Measurements from ENCODE around the gene CTBS. TPM values are rescaled to one million over a fixed set of nuclear protein-coding genes. Genes with fewer than 3 reads are reported as not detected.

Gene CTBS
- total RNA-seq, 2 donors from 2014 or later, result 21.5 to 28.3 TPM

DNA sequence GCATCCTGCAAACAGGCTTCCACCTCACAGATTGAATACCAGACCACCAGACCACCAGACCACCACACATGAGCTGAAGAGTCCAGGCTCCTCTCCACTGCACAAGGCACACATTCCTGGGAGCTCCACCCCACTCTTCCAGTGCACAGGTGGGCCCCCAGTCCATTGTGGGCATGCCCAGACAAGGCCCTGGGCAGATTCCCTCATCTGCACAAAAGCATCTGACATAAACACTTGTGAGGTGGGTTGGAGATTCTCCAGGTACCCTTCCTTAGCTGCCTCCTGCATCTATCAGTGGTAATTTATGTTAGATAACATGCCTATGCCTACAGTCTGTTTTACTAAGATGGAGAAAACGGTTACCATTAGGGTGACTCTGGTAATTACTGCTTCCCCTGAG is 11.6 kb upstream of the CTBS start:
- no peak for TF ChIP-seq CTCF (IDR thresholded peaks at IDR 0.05)
- Histone ChIP-seq H3K27me3 (replicated peaks; ENCODE audit: insufficient read depth) (no peaks in the 10 kb centered on the region), H3K9me3 (no peaks in the 10 kb centered on the region), H3K27ac (no peak overlapping the region), H3K36me3 (no peaks in the 10 kb centered on the region), H3K4me3 (no peak overlapping the region), H3K4me1 (ENCODE audit: control insufficient read depth in 1 of 2, low read depth in 2 of 2) (no peaks in the 10 kb centered on the region)
- ATAC-seq (ENCODE audit: insufficient number of reproducible peaks, low FRiP score, low read depth), result no peak
- no peak for DNase-seq (ENCODE audit: low spot score)

GRCh38 chr1:84584126-84584525 is 9.9 kb upstream of the CTBS start:
- H3K9me3 ChIP-seq, result no peaks in the 10 kb centered on the region
- H3K4me3 ChIP-seq, result no peak overlapping the region
- H3K36me3 ChIP-seq, result no peaks in the 10 kb centered on the region
- H3K4me1 ChIP-seq (ENCODE audit: control insufficient read depth in 1 of 2, low read depth in 2 of 2), result no peaks in the 10 kb centered on the region
- no peaks in the 10 kb centered on the region for H3K27me3 ChIP-seq (replicated peaks; ENCODE audit: insufficient read depth)
- TF ChIP-seq CTCF (IDR thresholded peaks at IDR 0.05), result no peak
- DNase-seq (ENCODE audit: low spot score) (no peak), ATAC-seq (ENCODE audit: insufficient number of reproducible peaks, low FRiP score, low read depth) (no peak)
- H3K27ac ChIP-seq, result no peak overlapping the region

GRCh38 chr1:84583648-84584047 is 9.4 kb upstream of the CTBS start:
- DNase-seq (ENCODE audit: low spot score), result no peak
- Histone ChIP-seq H3K9me3 (no peaks in the 10 kb centered on the region), H3K4me1 (ENCODE audit: control insufficient read depth in 1 of 2, low read depth in 2 of 2) (no peaks in the 10 kb centered on the region), H3K27me3 (replicated peaks; ENCODE audit: insufficient read depth) (no peaks in the 10 kb centered on the region), H3K36me3 (no peaks in the 10 kb centered on the region), H3K4me3 (no peak overlapping the region), H3K27ac (no peak overlapping the region)
- ATAC-seq (ENCODE audit: insufficient number of reproducible peaks, low FRiP score, low read depth), result no peak
- no peak for TF ChIP-seq CTCF (IDR thresholded peaks at IDR 0.05)

DNA sequence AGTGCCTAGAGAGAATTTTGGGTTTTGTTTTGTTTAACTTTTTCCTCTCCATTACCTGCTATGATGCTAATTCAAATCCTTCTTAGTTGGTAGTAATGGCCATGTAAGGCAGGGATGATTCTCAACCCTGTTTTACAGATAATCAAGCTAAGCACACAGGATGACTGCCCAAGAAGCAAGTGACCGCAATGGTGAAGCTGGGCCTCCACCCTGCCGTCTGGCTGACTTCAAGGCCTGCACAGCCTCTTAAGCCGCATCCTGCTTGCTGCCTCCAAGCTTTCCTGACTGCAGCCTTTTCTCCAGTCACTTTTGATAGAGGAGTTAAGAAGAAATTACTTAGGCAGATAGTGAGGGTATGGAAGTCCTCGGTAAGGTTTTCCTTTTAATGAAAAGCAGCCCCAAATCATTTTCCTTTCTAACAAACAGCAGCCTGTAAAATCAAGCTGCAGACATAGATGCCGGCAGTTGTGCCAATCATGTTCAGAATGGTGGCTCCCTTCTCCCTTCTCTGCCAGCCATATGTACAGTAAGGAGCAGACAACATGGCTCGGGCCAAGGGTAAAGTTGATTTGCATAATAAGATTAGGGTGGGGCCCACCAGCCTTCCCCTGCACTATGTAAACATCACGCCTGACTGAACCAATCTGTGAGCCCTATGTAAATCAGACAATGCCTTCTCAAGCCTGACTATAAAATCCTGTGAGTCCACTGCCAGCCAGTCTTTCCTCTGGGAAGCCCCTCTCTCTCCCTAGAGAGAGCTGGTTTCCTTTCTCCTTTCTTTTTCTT is 8.8 kb upstream of the CTBS start:
- ATAC-seq (ENCODE audit: insufficient number of reproducible peaks, low FRiP score, low read depth) (no peak), DNase-seq (ENCODE audit: low spot score) (no peak)
- Histone ChIP-seq H3K9me3 (no peaks in the 10 kb centered on the region), H3K27ac (no peak overlapping the region), H3K36me3 (no peaks in the 10 kb centered on the region), H3K27me3 (replicated peaks; ENCODE audit: insufficient read depth) (no peaks in the 10 kb centered on the region), H3K4me1 (ENCODE audit: control insufficient read depth in 1 of 2, low read depth in 2 of 2) (no peaks in the 10 kb centered on the region), H3K4me3 (no peak overlapping the region)
- no peak for TF ChIP-seq CTCF (IDR thresholded peaks at IDR 0.05)

- Histone ChIP-seq H3K9me3 (no peaks in the 10 kb centered on the region), H3K36me3 (no peaks in the 10 kb centered on the region), H3K27me3 (replicated peaks; ENCODE audit: insufficient read depth) (no peaks in the 10 kb centered on the region), H3K4me3 (no peak overlapping the region), H3K4me1 (ENCODE audit: control insufficient read depth in 1 of 2, low read depth in 2 of 2) (no peaks in the 10 kb centered on the region), H3K27ac (no peak overlapping the region)
- no peak for DNase-seq (ENCODE audit: low spot score)
- ATAC-seq (ENCODE audit: insufficient number of reproducible peaks, low FRiP score, low read depth), result no peak
- TF ChIP-seq CTCF (IDR thresholded peaks at IDR 0.05), result no peak
Measured at GRCh38 chr1:84581648-84582047, 7.4 kb upstream of the CTBS start.
